HG03558 (cell line): ENCODE results near the gene CPA2.
"Not testable (repeated sequence)": the region's sequence is repeated elsewhere in the genome, so short reads cannot be mapped to it uniquely, and the experiment has no call there.

ENCODE experiments used
- ATAC-seq: cut with Tn5 transposase; IDR thresholded peaks from one replicate; pipeline ENCODE4 v1.9.1; 2021; ENCODE audit warnings: moderate number of reproducible peaks; ENCODE audit not compliant: unreplicated experiment; ENCODE audit errors: extremely low read depth

Gene CPA2

DNA sequence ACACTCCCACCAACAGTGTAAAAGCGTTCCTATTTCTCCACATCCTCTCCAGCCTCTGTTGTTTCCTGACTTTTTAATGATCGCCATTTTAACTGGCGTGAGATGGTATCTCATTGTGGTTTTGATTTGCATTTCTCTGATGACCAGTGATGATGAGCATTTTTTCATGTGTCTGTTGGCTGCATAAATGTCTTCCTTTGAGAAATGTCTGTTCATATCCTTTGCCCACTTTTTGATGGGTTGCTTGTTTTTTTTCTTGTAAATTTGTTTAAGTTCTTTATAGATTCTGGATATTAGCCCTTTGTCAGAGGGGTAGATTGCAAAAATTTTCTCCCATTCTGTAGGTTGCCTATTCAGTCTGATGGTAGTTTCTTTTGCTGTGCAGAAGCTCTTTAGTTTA, 17.0 kb upstream of the CPA2 start:
- ATAC-seq, result not testable (repeated sequence)

DNA sequence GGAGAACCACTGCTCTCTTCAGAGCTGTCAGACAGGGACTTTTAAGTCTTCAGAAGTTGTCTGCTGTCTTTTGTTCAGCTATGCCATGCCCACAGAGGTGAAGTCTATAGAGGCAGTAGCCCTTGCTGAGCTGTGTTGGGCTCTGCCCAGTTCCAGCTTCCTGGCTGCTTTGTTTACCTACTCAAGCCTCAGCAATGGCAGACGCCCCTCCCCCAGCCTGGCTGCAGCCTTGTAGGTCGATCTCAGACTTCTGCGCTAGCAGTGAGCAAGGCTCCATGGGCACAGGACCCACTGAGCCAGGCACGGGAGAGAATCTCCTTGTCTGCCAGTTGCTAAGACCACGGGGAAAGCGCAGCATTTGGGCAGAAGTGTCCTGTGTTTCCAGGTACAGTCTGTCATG, 12.1 kb upstream of the CPA2 start:
- no peak for ATAC-seq

DNA sequence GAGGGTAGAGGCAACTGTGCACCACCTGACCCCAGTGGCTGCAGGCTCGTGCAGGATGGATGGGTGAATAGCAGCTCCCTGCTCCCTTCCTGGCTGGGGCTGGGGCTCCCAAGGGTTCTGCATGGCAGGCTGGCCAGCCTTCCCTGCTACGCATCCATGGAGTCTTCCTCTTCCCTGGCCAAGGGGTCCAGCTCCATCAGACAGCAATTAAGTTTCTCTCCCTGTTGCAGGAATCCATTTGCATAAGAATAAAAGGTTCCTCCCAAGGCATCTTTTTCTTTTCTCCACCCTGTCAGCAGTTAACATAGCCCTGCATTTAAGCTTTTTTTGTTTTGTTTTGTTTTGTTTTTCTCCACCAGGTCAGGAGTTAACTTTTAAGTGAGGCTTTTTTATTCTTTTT, 10.0 kb upstream of the CPA2 start:
- ATAC-seq, result no peak

DNA sequence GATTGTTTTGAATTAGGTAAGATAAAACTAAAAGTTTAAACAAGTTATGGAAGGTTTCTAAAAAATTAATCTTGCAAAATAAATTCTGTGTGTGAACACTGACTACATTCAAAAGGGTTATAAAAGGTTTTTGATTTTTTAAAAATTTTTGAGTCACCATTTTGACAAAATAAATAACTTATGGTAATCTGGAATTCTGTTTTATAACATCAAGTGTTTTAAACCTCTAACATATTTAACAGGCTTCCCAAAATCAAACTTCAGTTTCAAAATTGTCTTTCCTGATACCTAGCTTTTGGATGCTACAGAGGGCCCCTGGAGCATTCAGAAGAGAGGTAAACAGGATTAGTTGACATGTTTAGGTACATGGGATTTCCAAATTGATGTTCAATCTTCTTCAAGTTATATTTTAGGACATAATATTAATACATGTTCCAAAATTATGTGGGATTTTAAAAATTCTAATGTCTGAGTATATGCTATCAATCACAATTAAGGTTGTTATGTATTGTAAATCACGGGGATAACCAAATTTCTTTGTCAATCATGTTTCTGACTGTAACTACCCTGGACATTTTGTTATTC, 8.1 kb upstream of the CPA2 start:
- no peak for ATAC-seq

DNA sequence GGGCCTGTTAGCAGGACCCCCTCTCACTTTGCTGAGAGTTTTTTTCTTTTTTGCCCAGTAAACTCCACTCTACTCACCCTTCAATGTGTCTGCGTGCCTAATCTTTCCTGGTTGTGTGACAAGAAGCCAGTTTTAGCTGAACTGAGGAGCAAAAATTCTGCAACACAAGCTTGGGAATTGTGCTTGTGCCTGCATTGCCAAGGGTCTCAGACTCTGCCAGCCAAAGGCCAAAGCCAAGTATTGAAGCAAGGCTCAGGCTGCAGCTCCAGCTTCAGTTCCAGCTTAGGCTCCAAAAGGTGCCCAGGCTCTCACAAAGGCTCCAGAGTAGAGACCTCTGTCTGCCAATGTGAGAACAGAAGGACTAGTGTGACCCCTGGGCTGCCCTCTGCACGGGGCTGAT, 4.2 kb upstream of the CPA2 start:
- no peak for ATAC-seq

GRCh38 chr7:130263130-130263529, 3.5 kb upstream of the CPA2 start:
- no peak for ATAC-seq

GRCh38 chr7:130266961-130267321, 278 bp downstream of the CPA2 start:
- no peak for ATAC-seq

DNA sequence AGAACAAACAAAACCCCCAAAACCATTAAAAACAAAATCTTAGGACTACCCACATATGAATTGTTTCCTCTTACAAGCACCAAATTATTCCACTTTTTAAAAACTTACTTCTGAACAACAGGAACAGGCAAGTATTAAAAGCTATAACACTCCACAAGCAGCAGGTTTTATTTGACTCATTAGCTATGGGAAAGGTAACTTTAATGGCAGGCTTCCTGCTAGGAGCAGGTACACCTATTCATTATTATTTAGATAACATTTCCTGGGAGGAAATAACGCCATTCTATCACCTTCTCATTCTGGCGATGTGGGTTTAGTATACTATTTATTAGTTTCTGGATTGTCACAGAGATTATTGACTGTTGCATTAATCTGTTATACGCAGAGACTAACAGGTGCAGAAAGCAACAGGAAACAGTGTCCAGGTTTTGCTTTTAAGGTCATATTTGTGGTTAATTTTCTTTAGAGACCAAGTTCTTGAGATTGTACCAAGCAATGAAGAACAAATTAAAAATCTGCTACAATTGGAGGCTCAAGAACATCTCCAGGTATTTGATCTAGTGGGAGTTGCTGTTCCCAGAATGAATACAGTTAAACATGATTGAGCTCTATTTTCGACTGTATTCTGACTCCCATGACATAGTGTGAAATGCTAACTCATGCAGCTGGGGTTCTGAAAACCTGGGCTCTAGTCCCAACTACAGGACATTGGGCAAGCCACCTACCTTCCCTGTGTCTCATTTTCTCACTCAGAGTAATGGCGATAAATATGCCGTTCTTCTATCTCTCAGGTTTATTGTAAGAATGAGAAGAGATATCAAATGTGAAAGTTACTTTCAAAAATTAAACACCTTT, 2.0 kb downstream of the CPA2 start:
- ATAC-seq, result no peak

DNA sequence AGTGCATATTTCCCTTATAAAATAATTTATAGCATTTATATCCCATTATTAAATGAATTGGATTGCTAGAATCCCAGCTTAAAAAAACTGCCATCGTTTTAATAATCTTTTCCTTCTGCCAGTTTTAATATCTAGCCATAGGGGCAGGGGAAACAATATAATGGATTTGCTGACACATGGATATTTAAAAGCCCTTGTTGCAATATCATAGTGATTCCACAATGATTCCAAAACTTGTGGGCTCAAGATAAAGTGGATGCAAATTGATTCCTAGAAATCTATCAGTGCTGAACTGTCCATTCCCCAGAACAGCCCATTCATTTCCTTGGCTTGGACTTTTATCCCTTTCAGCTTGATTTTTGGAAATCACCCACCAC, 2.6 kb downstream of the CPA2 start:
- ATAC-seq, result no peak

- no peak for ATAC-seq
Measured at GRCh38 chr7:130270947-130271800, 4.5 kb downstream of the CPA2 start.

DNA sequence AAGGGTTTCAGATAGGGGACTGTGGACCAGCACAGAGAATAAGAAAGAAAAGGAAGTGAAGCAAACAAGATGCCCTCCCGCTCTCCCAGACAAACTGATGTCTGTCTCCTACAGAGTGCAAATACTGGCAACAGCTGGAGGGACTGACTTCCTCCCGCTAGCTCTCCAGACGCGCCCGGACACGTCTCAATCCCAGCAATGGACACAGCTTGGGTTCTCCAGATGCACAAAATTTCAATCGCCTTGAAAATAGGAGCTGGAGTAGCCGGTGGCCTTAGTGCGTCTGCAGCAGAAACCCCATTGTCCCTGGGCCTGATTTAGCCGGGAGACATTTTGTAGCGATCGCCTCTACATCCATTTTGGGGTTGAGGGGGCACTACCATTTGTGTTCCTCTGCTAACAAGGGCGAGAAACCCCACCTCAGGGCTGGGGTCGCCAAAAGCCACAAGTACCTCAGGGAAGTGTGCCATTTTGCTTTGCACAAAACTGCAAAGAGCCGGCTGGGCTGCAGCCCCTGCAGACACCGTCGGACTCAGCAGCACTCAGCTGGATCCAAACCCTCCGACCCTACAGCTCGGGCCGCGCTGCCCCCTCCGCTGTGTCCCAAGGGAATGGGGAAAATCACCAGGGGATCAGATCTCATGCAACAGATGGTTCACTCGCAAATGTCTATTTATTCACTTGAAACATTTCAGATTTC, 5.9 kb downstream of the CPA2 start:
- no peak for ATAC-seq

DNA sequence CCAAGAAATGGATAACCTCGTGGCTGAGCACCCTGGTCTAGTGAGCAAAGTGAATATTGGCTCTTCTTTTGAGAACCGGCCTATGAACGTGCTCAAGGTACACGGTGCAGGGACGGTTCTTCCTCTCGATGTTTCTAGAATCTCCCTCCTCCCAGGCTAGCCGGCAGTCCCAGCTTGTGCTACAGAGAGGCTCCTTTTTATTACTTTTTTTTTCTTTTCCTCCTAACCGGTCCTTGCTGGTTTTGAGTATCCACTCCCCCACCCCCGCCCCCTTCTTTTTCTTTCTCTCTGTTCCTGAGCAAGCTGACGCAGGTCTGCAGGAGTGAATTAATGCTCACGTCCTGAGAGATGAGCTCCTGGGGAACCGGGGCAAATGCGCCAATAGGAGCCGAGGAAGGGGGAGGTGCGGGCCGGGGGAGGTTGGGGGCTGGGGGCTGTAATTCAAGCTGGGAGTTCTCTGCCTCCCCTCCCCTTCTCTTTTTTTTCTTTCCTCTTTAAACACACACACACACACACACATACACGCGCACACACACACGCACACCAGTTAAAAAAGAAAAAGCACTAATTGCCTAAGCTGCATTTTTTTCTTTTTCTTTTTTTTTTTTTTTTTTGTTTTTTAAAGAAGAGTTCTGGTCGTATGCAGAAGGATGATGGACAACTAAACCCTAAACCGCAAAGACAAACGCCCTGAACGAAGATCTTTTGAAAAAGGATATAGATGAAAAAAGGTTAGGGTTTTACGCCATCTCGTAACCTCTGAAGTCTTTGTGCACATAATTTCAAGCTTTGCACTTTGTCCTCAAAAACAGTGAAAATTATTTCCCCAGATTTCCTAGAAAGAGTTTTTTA, 6.6 kb downstream of the CPA2 start:
- no peak for ATAC-seq

- no peak for ATAC-seq
Measured at GRCh38 chr7:130273933-130274255, 7.2 kb downstream of the CPA2 start.

DNA sequence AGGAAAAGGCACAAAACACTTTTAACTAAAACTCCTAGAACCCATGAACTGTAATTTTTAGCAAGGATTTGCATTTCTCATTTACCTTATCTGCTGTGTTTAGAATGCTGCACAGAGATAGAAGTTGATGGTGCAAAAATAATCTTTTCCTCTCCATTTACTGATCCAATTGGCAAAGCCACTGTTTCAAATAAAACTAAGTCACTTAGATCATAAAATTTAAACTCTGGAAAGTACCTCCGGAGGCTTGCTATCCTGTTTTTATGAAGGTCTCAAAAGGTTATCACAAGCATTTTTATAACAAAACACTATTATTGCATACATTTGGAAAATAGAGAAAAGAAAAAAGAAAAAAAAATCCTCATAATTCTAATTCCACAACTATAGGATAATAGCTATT, 7.6 kb downstream of the CPA2 start:
- no peak for ATAC-seq

GRCh38 chr7:130274983-130275591, 8.4 kb downstream of the CPA2 start:
- no peak for ATAC-seq

DNA sequence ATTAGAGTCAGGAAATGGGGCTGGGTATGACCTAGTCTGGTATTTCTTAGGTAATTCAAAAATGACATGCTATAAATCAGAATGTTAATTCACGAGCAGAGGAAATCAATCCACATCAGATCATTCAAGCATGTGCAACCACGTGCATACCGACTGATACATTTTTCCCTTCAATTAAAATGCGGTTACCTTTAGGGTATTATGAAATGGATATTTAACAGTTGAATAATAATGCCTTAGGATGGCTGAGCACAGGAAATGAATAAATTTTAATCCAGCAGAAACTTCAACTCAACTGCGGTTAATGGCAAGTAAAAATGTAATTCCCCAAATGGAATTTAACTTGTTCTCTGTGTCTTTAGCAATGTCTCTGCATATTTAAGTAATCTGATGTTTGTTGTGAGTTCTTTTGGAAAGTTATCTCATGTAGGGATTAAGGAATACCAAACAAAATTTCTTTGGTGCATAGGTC, 9.2 kb downstream of the CPA2 start:
- ATAC-seq, result no peak

- ATAC-seq, result no peak
Measured at GRCh38 chr7:130276796-130277762, 10.4 kb downstream of the CPA2 start.
